H9 (cell line): ENCODE measurements around the gene CNN3. TPM values are rescaled to one million over a fixed set of nuclear protein-coding genes. Genes with fewer than 3 reads are reported as not detected.

Source experiments
- DNase-seq: peaks from one replicate; pipeline ENCODE4 v3.0.0-alpha.2; 2017
- H2AFZ ChIP-seq: one replicate; pipeline ENCODE4 v1.6.1; 2013; ENCODE audit warnings: mild to moderate bottlenecking, low read length, control low read depth, moderate library complexity
- H2AK5ac ChIP-seq: 2 replicates; pipeline ENCODE4 v1.6.1; 2013; ENCODE audit warnings: low read length, control low read depth, mixed read lengths; ENCODE audit not compliant: insufficient read length
- H2BK120ac ChIP-seq: one replicate; pipeline ENCODE4 v1.6.1; 2013; ENCODE audit warnings: low read depth, mild to moderate bottlenecking, low read length, control low read depth, inconsistent platforms; ENCODE audit not compliant: poor library complexity, severe bottlenecking
- H2BK12ac ChIP-seq: 2 replicates; pipeline ENCODE4 v1.6.1; 2013; ENCODE audit warnings: low read length, control low read depth, mixed read lengths, low read depth; ENCODE audit not compliant: insufficient read length
- H2BK15ac ChIP-seq: 2 replicates; pipeline ENCODE4 v1.6.1; 2013; ENCODE audit warnings: low read depth, low read length, control low read depth
- H2BK20ac ChIP-seq: one replicate; pipeline ENCODE4 v1.6.1; 2013; ENCODE audit warnings: low read depth, mild to moderate bottlenecking, low read length, control low read depth, inconsistent platforms; ENCODE audit not compliant: poor library complexity, severe bottlenecking
- H2BK5ac ChIP-seq: 2 replicates; pipeline ENCODE4 v1.6.1; 2013; ENCODE audit warnings: low read length, control low read depth, mixed read lengths; ENCODE audit not compliant: insufficient read length
- H3K14ac ChIP-seq: 2 replicates; pipeline ENCODE4 v1.6.1; 2013; ENCODE audit warnings: low read length, control low read depth; ENCODE audit not compliant: insufficient read depth
- H3K18ac ChIP-seq: 2 replicates; pipeline ENCODE4 v1.6.1; 2013; ENCODE audit warnings: low read depth, mild to moderate bottlenecking, mixed read lengths, low read length, control low read depth; ENCODE audit not compliant: insufficient read length
- H3K23ac ChIP-seq: 2 replicates; pipeline ENCODE4 v1.6.1; 2013; ENCODE audit warnings: low read length, control low read depth, mixed read lengths, low read depth; ENCODE audit not compliant: insufficient read length
- H3K23me2 ChIP-seq: 2 replicates; pipeline ENCODE4 v1.6.1; 2013; ENCODE audit warnings: low read depth, mild to moderate bottlenecking, mixed read lengths, low read length, control low read depth; ENCODE audit not compliant: insufficient read length, poor library complexity, severe bottlenecking
- H3K27ac ChIP-seq: 2 replicates; pipeline ENCODE4 v1.5.1; 2013; ENCODE audit warnings: low read length, control low read depth, mixed read lengths, low read depth; ENCODE audit not compliant: insufficient read length
- H3K27me3 ChIP-seq: 2 replicates; pipeline ENCODE4 v1.6.1; 2013; ENCODE audit warnings: low read length, control low read depth, inconsistent platforms; ENCODE audit not compliant: insufficient read depth
- H3K4ac ChIP-seq: 2 replicates; pipeline ENCODE4 v1.6.1; 2013; ENCODE audit warnings: low read depth, mild to moderate bottlenecking, control low read depth, inconsistent platforms, low read length, moderate library complexity
- H3K4me1 ChIP-seq: 2 replicates; pipeline ENCODE4 v1.6.1; 2013; ENCODE audit warnings: low read length, control low read depth, inconsistent platforms; ENCODE audit not compliant: insufficient read depth
- H3K4me2 ChIP-seq: 2 replicates; pipeline ENCODE4 v1.6.1; 2013; ENCODE audit warnings: low read length, control low read depth, mixed read lengths; ENCODE audit not compliant: insufficient read length, insufficient read depth
- H3K56ac ChIP-seq: 2 replicates; pipeline ENCODE4 v1.6.1; 2013; ENCODE audit warnings: low read depth, mild to moderate bottlenecking, mixed read lengths, low read length, control low read depth; ENCODE audit not compliant: insufficient read length
- H3K79me1 ChIP-seq: 2 replicates; pipeline ENCODE4 v1.6.1; 2013; ENCODE audit warnings: low read depth, mild to moderate bottlenecking, moderate library complexity, low read length, control low read depth, inconsistent platforms; ENCODE audit not compliant: insufficient read depth, poor library complexity, severe bottlenecking
- H3K79me2 ChIP-seq: 2 replicates; pipeline ENCODE4 v1.6.1; 2013; ENCODE audit warnings: low read length, control low read depth, inconsistent platforms; ENCODE audit not compliant: insufficient read depth
- H3K9ac ChIP-seq: 2 replicates; pipeline ENCODE4 v1.6.1; 2013; ENCODE audit warnings: low read length, control low read depth, mixed read lengths; ENCODE audit not compliant: insufficient read length; ENCODE audit errors: extremely low read depth
- H3K9me3 ChIP-seq: one replicate; pipeline ENCODE4 v1.6.1; 2013; ENCODE audit warnings: low read depth, low read length, inconsistent platforms; ENCODE audit not compliant: control insufficient read depth
- H3T11ph ChIP-seq: one replicate; pipeline ENCODE4 v1.6.1; 2013; ENCODE audit warnings: mild to moderate bottlenecking, low read length, control low read depth, inconsistent platforms
- H4K20me1 ChIP-seq: one replicate; pipeline ENCODE4 v1.6.1; 2013; ENCODE audit not compliant: control insufficient read depth, insufficient read length, insufficient read depth
- H4K5ac ChIP-seq: 2 replicates; pipeline ENCODE4 v1.6.1; 2013; ENCODE audit warnings: low read depth, mild to moderate bottlenecking, mixed read lengths, low read length, control low read depth; ENCODE audit not compliant: insufficient read length
- H4K8ac ChIP-seq: replicated peaks from 2 replicates; pipeline ENCODE4 v1.6.1; 2013; ENCODE audit warnings: low read length, control low read depth, mixed read lengths, low read depth; ENCODE audit not compliant: insufficient read length
- H4K91ac ChIP-seq: 2 replicates; pipeline ENCODE4 v1.6.1; 2013; ENCODE audit warnings: low read depth, mild to moderate bottlenecking, moderate library complexity, mixed read lengths, low read length, control low read depth; ENCODE audit not compliant: insufficient read length
- H3K27ac Mint-ChIP-seq, 3 experiments: 2 replicates in 2 of 3; 3 replicates in 1 of 3; pipeline ENCODE4 v1.8.0; 2020 to 2021; ENCODE audit warnings: mixed read lengths in 3 of 3, mild to moderate bottlenecking in 1 of 3, moderate library complexity in 1 of 3
- H3K27me3 Mint-ChIP-seq: 2 replicates; pipeline ENCODE4 v1.8.0; 2021; ENCODE audit warnings: low read depth, mild to moderate bottlenecking, moderate library complexity, mixed read lengths
- H3K36me3 Mint-ChIP-seq, 3 experiments: 2 replicates in 2 of 3; 3 replicates in 1 of 3; pipeline ENCODE4 v1.8.0; 2020 to 2021; ENCODE audit warnings: low read depth in 3 of 3, mixed read lengths in 3 of 3; ENCODE audit not compliant: insufficient read depth in 1 of 3
- H3K4me1 Mint-ChIP-seq, 2 experiments: 2 replicates each; pipeline ENCODE4 v1.8.0; 2020; ENCODE audit warnings: mixed read lengths in 2 of 2
- H3K4me3 Mint-ChIP-seq, 2 experiments: 2 replicates in 1 of 2; 3 replicates in 1 of 2; pipeline ENCODE4 v1.8.0; 2020 to 2021; ENCODE audit warnings: mild to moderate bottlenecking in 2 of 2, mixed read lengths in 2 of 2, moderate library complexity in 1 of 2
- H3K9me3 Mint-ChIP-seq, 2 experiments: 2 replicates in 1 of 2; 3 replicates in 1 of 2; pipeline ENCODE4 v1.8.0; 2020; ENCODE audit warnings: mild to moderate bottlenecking in 2 of 2, mixed read lengths in 2 of 2, moderate library complexity in 1 of 2
- CTCF ChIP-seq: fragments of 200-600 bp; sonication (generic); conservative IDR thresholded peaks from 3 replicates; pipeline ENCODE4 v1.8.0; 2021; ENCODE audit warnings: antibody characterized with exemption, mild to moderate bottlenecking
- WGBS: extraction: QIAGEN DNeasy Blood & Tissue Kit; methylation state at CpG from one replicate; pipeline ENCODE4 v1.1.7; 2013; ENCODE audit warnings: missing lambda C conversion rate, low lambda C conversion rate, mixed read lengths; ENCODE audit not compliant: insufficient read length; ENCODE audit errors: extremely low coverage; 5-methylcytosine and 5-hydroxymethylcytosine counted together
- total RNA-seq: library from RNA; stranded (reverse); gene quantifications from 2 replicates; pipeline ENCODE4 v1.2.1, GENCODE V29; 2021

CNN3 gene
- total RNA-seq, 1 experiment from 2014 or later, result 279 TPM

- no peak overlapping the region for H3K4me2 ChIP-seq
- no peaks in the 10 kb centered on the region for H3K27me3 Mint-ChIP-seq
- no peak for DNase-seq
Measured at GRCh38 chr1:94888201-94888600, 38.7 kb downstream of the CNN3 start.

More at GRCh38 chr1:94888201-94888600, 38.7 kb downstream of the CNN3 start:
- WGBS, result no CpG with 5 or more reads among the region's 3 CpGs
- Histone ChIP-seq H3K9me3 (no peaks in the 10 kb centered on the region), H3K14ac (no peak overlapping the region), H2BK5ac (no peak overlapping the region), H3K23me2 (no peaks in the 10 kb centered on the region), H3T11ph (no peak overlapping the region), H2BK12ac (no peak overlapping the region), H2AK5ac (no peak overlapping the region), H2BK20ac (no peak overlapping the region), H3K27me3 (no peaks in the 10 kb centered on the region), H2BK120ac (no peak overlapping the region), H3K23ac (no peak overlapping the region), H3K56ac (no peak overlapping the region), H4K20me1 (no peaks in the 10 kb centered on the region), H3K79me2 (no peaks in the 10 kb centered on the region), H3K18ac (no peak overlapping the region), H4K91ac (no peak overlapping the region), H4K5ac (no peak overlapping the region), H3K9ac (no peak overlapping the region), H3K4ac (no peak overlapping the region), H3K79me1 (no peaks in the 10 kb centered on the region), H3K4me1 (peaks cover 11% of the 10 kb centered on the region; the same call in 1 of the 2 replicates), H4K8ac (no peak overlapping the region), H2AFZ (no peak overlapping the region), H2BK15ac (no peak overlapping the region), H3K27ac (no peak overlapping the region)
- no peak for TF ChIP-seq CTCF
- H3K9me3 Mint-ChIP-seq, result no peaks in the 10 kb centered on the region; a peak in 1 of 5 replicates
- H3K36me3 Mint-ChIP-seq, result peaks cover 0 to 16% (median 5%) of the 10 kb centered on the region in 3 experiments; a peak in 4 of 7 replicates
- H3K4me1 Mint-ChIP-seq, result peaks cover 58 to 67% of the 10 kb centered on the region in 2 experiments
- peak overlapping the region in 1 of 2 experiments; percentile 21; a peak in 1 of 5 replicates for H3K4me3 Mint-ChIP-seq
- peak overlapping the region; percentile 79 to 92 (median 81); a peak in 4 of 7 replicates for H3K27ac Mint-ChIP-seq
